Upper lobe of right lung (tissue), 1 donor: ENCODE results near the gene HRK. TPM values are rescaled to one million over a fixed set of nuclear protein-coding genes. Genes with fewer than 3 reads are reported as not detected.
A peak's percentile ranks its signal among the peaks of the same experiment; 100 is the strongest.

Experiments used
- ATAC-seq: fragments of 200-7000 bp; cut with Tn5 transposase; one replicate; pipeline ENCODE4 v1.9.1; 2020; ENCODE audit warnings: mild to moderate bottlenecking, moderate library complexity
- DNase-seq: peaks from one replicate; pipeline ENCODE4 v3.0.0-alpha.2; 2020
- H3K27ac ChIP-seq: fragments of 200-600 bp; one replicate; pipeline ENCODE4 v1.8.0; 2022
- H3K27me3 ChIP-seq: fragments of 200-600 bp; one replicate; pipeline ENCODE4 v1.8.0; 2022; ENCODE audit warnings: mild to moderate bottlenecking
- H3K36me3 ChIP-seq: fragments of 200-600 bp; one replicate; pipeline ENCODE4 v1.8.0; 2022
- H3K4me1 ChIP-seq: fragments of 200-600 bp; one replicate; pipeline ENCODE4 v1.8.0; 2022
- H3K4me3 ChIP-seq: fragments of 200-600 bp; one replicate; pipeline ENCODE4 v1.8.0; 2022; ENCODE audit warnings: mild to moderate bottlenecking
- H3K9me3 ChIP-seq: fragments of 200-600 bp; one replicate; pipeline ENCODE4 v1.8.0; 2022
- CTCF ChIP-seq: fragments of 200-600 bp; IDR thresholded peaks from one replicate; pipeline ENCODE4 v1.8.0; 2022; ENCODE audit warnings: antibody characterized with exemption
- intact Hi-C: fragments of 100-400 bp; cut with DNase I; formaldehyde crosslinking; loops from one replicate; pipeline ENCODE4 v1.11.0; 2022
- total RNA-seq: library from RNA; stranded (reverse); fragmentation: NEBNext Ultra II Directional; extraction: Animal tissue kit (Norgen Biotek cat#: 25700); gene quantifications from one replicate; pipeline ENCODE4 v1.2.1, GENCODE V29; 2021
- donor health status: DM: no; HTN: yes; CAD: no; lungs with severe emphysema.

The HRK gene
- total RNA-seq, 1 donor from 2014 or later = not detected

- Histone ChIP-seq H3K4me3 (peak overlapping the region; percentile 75), H3K9me3 (no peaks in the 10 kb centered on the region), H3K27ac (peak overlapping the region; percentile 79), H3K36me3 (peaks cover 4% of the 10 kb centered on the region), H3K4me1 (peaks cover 10% of the 10 kb centered on the region), H3K27me3 (no peaks in the 10 kb centered on the region)
- TF ChIP-seq CTCF = no peak
- DNase-seq (no peak), ATAC-seq (no peak)
- intact Hi-C loops = no loop called here
Observed at GRCh38 chr12:116910280-116910644, 29.0 kb upstream of the HRK start.

- Histone ChIP-seq H3K9me3 (no peaks in the 10 kb centered on the region), H3K27me3 (no peaks in the 10 kb centered on the region), H3K27ac (no peak overlapping the region), H3K4me1 (no peaks in the 10 kb centered on the region), H3K36me3 (no peaks in the 10 kb centered on the region), H3K4me3 (no peak overlapping the region)
- DNase-seq (no peak), ATAC-seq (no peak)
- intact Hi-C loops = no loop called here
- TF ChIP-seq CTCF = no peak
Observed at GRCh38 chr12:116906285-116906684, 25.0 kb upstream of the HRK start.

- TF ChIP-seq CTCF = no peak
- Histone ChIP-seq H3K27me3 (no peaks in the 10 kb centered on the region), H3K27ac (no peak overlapping the region), H3K4me1 (no peaks in the 10 kb centered on the region), H3K4me3 (no peak overlapping the region), H3K36me3 (no peaks in the 10 kb centered on the region), H3K9me3 (no peaks in the 10 kb centered on the region)
- no peak for ATAC-seq
- no peak for DNase-seq
- intact Hi-C loops = no loop called here
Observed at GRCh38 chr12:116903818-116904217, 22.6 kb upstream of the HRK start.

GRCh38 chr12:116901612-116902011 is 20.4 kb upstream of the HRK start:
- Histone ChIP-seq H3K9me3 (no peaks in the 10 kb centered on the region), H3K4me3 (no peak overlapping the region), H3K4me1 (no peaks in the 10 kb centered on the region), H3K27me3 (no peaks in the 10 kb centered on the region), H3K36me3 (no peaks in the 10 kb centered on the region), H3K27ac (no peak overlapping the region)
- TF ChIP-seq CTCF = no peak
- ATAC-seq (no peak), DNase-seq (no peak)
- intact Hi-C loops = no loop called here

GRCh38 chr12:116898669-116899068 is 17.4 kb upstream of the HRK start:
- intact Hi-C loops = no loop called here
- Histone ChIP-seq H3K9me3 (no peaks in the 10 kb centered on the region), H3K27me3 (no peaks in the 10 kb centered on the region), H3K4me3 (no peak overlapping the region), H3K36me3 (no peaks in the 10 kb centered on the region), H3K4me1 (no peaks in the 10 kb centered on the region), H3K27ac (no peak overlapping the region)
- TF ChIP-seq CTCF = no peak
- DNase-seq (no peak), ATAC-seq (no peak)

- Histone ChIP-seq H3K9me3 (no peaks in the 10 kb centered on the region), H3K27ac (no peak overlapping the region), H3K4me3 (no peak overlapping the region), H3K4me1 (no peaks in the 10 kb centered on the region), H3K27me3 (no peaks in the 10 kb centered on the region), H3K36me3 (no peaks in the 10 kb centered on the region)
- DNase-seq (no peak), ATAC-seq (no peak)
- no peak for TF ChIP-seq CTCF
- intact Hi-C loops = no loop called here
Observed at GRCh38 chr12:116897476-116897875, 16.2 kb upstream of the HRK start.
